GM18517 (cell line): ENCODE results near the gene ZBTB24.

ENCODE experiments used
- ATAC-seq: cut with Tn5 transposase; IDR thresholded peaks from one replicate; pipeline ENCODE4 v1.9.1; 2021; ENCODE audit warnings: mild to moderate bottlenecking, moderate library complexity; ENCODE audit not compliant: unreplicated experiment

The ZBTB24 gene

DNA sequence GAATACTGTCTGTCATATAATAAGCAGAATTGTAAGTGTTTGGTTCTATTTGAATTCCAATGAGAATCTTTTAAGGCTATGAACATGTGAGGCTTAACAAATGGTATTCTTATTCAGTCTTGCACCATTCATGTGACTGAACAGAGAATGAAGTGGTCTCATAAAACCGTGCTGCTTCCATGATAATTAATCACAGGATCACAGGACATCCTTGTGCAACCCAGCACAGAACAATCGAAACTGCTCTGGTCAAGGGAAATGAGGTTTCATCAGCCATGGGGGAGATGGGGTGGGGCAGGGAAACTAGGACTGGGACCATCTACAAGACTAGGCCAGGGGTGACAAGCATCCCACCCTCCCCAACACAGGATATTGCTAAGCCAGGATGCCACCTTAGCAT lies 48.6 kb downstream of the ZBTB24 start:
- ATAC-seq: no peak

DNA sequence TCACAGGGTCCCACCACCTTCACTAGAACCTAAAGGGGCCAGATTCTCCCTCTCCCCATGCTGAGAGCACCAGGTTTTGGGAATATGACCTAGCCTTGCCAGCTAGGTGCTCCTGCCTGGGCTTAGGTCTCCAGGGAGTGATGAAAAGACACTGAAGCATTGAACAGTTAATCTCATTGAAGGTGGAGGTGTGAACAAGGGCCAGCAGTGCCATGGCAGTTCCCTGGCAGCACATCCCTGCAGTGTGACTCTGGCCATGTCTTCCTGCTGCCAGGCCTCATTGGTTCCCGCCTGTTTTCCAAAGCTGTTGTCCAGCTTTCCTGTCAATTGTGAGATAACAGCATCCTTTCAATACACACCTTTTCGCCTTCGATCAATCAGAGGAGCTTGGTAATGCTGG lies 53.5 kb downstream of the ZBTB24 start:
- ATAC-seq: no peak

DNA sequence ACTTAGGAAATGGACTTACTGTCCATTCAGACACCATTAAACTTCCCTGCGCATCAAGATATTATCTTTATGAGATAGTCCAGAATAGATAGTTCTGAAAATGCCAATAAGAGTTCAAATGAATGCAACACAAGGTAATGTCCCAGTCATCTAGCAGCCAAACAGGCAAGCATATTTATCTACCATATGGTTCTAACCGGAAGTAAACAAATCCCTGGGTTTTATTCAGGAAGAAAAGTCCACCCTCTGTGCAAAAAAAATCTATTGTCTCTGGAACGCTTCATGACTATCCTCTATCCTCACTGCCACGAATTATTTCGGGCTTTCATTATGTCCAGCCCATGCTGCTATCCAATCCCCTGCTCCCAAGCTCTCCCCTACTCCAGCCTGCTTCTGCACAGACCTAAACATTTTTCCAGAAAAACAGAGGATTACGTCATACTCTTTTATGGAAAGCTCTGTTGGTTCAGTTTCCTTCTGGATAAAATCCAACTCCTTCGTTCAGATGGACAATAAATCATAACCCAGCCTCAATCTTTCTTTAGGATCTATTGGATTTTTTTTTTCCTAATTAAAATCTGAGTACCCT lies 54.0 kb downstream of the ZBTB24 start:
- no peak for ATAC-seq

- ATAC-seq: no peak
Observed at GRCh38 chr6:109424946-109425345, 58.1 kb downstream of the ZBTB24 start.

DNA sequence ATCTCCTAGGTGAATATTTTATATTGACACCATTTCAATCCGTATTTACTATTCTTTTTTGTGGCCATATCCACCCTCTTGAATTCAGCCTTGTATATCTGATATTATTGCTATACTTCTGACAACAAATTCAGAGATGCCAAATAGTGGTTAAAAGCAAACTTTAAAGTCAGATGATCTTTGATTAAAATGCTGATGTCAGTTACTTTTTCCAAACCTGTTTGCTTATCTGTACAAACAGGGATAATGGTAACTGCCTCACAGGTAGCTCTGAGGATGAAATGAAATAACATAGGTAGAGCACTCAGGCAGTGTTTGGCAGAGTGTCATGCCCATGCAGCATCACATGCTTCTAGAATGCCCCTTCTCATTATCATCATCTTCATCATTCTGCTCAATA lies 61.8 kb downstream of the ZBTB24 start:
- no peak for ATAC-seq

DNA sequence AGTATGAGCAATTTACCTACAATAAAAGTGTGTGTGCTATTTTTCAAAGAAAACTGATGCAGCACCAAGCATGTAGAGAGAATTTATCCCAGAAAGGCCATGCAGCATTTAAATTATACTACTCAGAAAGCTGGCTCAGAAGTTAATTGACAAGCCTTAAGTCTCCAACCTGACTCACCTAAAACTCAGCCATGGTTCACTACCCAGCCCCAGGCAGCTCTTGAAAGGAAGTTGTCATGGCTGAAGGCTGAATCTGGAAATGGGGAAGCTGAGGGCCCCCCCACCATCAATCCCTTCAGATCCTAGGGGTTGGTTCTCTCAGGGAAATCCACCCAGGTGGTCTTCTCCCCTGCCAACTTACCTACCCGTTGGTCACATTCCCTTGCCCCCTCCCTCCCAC lies 62.3 kb downstream of the ZBTB24 start:
- no peak for ATAC-seq

DNA sequence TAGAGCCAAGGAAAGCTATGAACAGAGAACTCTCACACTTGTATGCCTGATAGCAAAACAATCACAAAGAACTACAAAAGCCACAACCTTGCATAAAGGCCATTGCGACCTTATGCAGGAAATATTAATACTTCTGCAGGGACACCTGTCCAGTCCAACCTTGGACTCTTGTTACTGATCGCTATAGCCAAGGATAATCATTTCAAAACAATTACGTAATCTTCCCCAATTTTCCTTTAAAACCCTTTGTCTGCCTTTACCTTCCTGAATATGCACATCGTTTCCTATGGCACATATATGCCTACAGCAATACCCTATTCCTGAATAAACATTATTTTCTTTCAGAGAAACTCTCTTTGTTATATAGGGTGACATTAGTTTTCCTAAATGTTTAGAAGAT lies 65.4 kb downstream of the ZBTB24 start:
- ATAC-seq: no peak
